ENCODE results near the gene P2RY6.

Gene P2RY6

GRCh38 chr11:73281796-73282660 lies 9.9 kb downstream of the P2RY6 start:
- no peak for DNase-seq

DNA sequence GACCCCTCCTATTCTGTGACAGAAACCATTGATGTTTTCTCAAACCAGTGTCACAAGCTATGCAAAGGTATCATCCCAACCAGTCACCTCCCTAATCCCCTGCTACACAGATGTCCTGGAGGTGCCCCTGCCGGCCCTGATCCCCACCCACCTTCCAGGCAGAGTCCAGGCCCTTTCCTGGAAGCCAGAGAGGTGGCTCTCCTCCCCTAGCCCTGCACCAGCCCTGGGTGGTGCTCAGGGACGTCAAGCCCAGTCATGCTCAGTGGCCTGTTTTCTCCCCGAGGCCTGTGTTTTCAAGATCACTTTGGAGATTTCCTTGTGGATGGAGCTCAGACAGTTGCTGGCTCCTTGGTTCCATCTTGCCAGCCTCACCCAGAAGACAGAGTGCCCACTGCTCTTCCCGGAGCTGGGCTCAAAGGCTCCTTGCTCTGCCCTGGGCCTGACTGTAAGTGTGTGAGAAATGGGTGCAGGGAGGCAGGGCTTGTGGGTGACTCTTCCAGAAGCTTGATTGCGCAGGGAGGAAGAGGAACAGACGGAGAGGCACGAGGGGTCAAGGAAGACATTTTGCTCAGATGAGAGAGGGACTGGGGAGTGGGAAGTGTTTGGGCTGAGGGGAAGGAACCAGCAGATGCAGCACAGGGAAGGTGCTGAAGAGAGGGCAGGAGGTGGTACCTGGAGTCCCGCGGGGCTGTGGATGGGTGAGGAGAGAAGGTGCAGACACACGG lies 11.3 kb downstream of the P2RY6 start:
- DNase-seq = no peak

GRCh38 chr11:73284106-73284505 lies 12.0 kb downstream of the P2RY6 start:
- no peak for DNase-seq

GRCh38 chr11:73285721-73286120 lies 13.6 kb downstream of the P2RY6 start:
- DNase-seq = no peak

DNA sequence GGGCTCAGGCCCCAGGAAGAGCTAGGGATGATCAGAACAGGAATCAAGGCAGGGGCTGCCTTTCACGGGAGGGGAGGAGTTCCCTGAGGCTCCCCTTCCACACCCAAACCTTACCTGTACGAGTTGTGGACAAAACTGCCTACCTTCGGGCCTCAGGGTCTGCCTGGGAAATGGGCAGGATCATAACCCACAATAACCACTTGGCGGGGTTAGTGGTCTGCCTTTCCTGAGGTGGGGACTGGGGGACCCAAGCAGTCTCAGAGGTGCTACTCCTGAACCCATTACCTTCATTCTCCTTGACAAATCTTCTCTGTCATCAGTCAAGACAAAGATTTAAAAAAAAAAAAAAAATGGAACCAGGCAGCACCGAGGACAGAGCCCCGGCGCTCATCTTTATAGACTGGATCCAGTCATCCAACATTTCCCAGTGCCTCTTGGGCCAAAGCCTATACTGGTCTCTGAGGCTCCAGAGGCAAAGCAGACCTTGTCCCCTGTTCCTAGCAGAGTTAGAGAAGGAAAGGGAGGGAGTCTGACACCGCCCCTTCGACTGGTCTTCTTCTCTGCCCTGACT lies 14.2 kb downstream of the P2RY6 start:
- DNase-seq = no peak

DNA sequence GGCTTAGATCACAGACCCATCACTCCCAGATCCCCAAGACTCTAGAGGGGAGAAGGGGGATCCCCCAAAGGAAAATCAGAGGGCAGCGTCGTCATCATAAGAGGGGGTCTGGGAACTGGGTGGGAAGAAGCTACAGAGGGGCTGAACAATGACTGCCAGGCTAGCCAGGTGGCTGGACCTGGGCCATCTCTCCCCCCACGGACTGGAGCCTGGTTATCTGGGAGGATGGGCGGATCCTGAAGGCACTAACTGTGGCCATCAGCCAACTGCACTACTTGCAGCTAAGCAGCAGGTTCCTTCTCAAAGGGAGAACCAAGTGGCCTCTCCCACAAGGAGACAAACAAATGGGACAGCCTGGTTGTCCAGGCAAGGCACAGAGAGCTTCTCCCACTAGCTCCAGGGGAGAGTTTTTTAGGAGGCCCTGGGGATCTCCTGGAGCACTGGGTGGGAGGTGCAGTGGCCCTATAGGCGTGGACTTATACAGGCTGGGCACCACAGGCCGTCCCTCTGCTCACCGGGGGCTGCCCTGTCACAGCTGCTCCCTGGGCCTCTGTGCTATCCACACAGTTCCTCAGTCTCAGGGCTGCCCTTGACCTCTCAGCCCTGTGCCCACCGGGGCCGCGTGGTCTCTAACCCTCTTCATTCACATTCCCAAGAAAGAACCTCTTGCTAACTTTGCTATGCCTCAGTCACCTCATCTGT lies 15.4 kb downstream of the P2RY6 start:
- no peak for DNase-seq

- no peak for DNase-seq
Observed at GRCh38 chr11:73288192-73288872, 16.2 kb downstream of the P2RY6 start.

DNA sequence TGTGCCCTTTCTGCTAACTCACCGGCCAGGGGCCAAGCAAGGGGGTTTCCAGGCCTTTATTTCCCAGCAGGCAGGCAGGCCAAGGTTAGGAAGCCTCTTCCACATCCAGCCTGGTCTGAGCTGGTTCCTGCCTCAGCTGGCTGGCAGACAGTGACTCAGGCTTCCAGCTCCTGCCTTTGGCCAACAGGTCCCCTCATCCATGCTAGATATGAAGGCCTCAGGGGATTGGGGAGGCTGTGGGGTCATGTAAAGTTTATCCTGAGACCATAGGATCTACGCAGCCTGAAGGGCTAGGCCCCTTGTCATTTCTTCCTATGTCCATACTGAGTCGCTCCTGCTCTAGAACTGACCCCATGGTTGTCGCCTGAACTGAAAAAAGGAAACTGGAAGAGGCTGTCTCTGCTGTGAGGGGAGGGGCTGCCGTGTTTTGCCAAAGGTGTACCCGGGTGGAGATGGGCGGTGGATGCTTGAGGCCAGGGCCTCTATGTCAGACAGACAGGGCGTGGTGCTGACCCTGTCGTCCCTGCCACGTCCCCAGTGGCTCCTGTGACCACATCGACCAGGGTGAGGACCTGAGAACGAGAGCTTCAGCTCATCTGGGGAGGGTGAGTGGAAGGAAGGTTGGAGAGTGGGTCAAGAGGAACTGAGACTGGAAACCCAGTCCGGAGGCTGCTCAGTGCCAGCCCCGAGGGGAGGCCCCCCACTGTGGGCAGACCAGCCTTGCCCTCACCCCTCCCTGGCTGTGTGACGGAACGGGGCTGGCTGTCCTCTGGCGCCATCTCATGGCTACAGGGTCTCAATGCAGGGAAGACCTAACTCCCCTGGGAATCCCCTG lies 17.0 kb downstream of the P2RY6 start:
- DNase-seq = peak; percentile 66

- no peak for DNase-seq
Observed at GRCh38 chr11:73290536-73290935, 18.4 kb downstream of the P2RY6 start.

DNA sequence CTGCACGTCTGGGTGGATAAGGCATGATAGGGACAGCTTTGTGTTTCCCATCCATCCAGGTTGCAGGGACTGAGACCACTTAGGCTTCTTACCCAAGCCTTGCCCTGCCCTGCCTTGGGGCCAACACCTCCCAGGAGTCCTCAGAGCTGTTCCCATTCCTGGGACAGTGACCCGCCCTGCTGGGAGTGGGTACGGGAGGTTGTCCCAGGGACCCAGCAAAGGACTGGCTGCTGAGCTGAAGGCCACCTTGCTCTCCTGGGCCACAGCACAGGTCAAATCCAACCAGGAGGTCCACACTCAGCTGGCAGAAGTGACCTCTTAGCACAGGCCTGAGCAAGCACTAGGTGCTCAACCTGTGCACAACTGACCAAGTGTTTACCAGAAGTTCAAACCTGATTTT lies 19.1 kb downstream of the P2RY6 start:
- no peak for DNase-seq

DNA sequence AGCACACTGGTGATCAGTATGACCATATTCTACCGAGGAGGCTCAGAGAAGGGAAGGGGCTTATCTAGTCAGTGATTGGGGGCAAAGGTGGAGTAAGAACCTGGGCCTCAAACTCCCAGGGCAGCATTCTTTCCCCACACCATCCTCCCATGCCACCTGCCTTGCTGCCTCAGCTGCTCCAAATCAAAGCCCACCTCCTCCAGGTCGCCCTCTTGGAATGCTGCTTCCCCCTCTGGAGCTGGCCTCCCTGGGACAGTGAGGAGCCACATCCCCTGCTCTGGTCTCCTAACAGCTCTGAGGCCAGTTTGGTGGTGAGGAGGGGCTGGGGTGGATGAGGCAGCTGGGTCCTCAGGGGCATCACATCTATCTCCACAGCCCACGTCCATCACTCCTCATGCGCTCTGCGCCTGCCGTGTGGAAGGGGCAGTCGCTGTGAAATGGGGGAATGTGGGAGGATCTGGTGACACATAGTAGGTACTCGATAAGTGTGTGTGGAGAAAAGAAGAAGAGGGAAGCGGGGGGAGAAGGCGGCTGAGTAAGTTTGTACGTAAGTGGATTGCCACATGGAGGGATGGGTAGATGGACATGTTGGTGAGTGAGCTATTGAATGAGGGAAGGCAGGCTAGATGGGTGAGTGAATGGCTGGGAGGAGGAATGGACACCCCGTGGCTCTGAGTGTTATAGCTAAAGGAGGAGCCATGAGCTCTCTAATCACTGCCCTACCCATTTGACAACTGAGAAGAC lies 19.8 kb downstream of the P2RY6 start:
- no peak for DNase-seq

DNA sequence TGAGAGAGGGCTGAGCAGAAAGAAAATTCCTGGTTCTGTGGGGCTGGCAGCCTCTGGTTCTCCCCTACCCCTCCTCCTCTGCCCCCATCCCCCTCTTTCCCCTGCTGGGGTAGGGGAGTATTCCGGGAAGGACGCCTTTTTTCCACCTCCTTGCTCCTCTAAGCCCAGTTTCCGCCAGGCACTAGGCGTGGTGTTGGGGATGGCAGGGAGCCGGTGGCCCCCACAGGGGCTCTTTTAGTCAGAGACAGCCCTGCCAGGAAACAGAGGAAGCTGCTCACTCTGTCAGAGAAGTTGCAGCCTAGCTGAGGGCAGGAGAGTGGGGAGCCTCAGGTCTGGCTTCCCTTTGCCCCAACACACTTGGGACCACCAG lies 20.4 kb downstream of the P2RY6 start:
- DNase-seq = no peak

DNA sequence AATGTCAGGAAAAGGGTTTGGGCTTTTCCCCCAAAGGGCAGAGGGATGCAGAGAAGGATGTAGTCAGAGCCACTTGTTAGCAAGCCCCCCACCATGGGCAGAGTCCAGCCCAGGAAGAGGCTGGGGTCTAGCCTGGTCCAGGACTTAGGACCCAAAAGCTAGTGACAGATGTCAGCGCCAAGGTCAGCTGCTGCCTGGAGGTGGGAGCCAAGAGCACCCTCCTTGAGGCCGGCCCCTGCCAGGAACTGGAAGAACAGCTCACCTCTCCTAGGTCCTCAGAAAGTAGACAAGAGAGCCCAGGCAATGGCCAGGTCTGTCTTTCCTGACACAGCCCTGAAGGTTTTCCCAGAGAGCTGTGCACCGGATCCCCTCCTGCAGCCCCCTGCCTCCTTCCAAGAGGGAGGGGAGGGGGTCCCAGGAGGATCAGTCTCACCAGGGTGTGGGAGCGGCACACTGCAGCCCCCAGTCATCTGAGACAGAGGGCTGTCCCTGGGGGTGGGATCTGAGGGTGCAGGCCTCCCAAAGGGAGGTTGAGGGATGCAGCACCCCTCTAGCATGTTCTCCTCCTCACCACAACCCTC lies 21.3 kb downstream of the P2RY6 start:
- DNase-seq = no peak

DNA sequence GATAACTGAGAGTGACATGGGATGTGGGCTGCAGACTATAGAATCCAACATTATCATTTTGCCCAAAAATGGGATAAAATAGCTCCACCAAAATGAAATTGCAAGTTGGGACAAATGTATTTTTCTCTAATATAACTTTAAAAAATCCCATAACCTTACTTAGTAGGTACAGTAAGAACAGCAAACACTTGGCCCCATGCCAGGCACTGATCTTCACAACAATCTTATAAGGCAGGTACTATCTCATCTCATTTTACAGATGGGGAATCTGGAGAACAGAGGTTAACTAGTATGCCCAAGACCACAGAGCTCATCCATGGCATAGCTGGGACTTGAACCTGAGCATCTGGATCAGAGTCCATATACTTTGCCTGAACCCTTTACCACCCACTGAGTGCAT lies 22.5 kb downstream of the P2RY6 start:
- no peak for DNase-seq

GRCh38 chr11:73295241-73295995 lies 23.3 kb downstream of the P2RY6 start:
- DNase-seq = peak; percentile 32

GRCh38 chr11:73295996-73296318 lies 23.8 kb downstream of the P2RY6 start:
- no peak for DNase-seq

GRCh38 chr11:73296501-73297230 lies 24.5 kb downstream of the P2RY6 start:
- DNase-seq = no peak

GRCh38 chr11:73297231-73297590 lies 25.1 kb downstream of the P2RY6 start:
- no peak for DNase-seq

GRCh38 chr11:73297702-73298101 lies 25.6 kb downstream of the P2RY6 start:
- no peak for DNase-seq

GRCh38 chr11:73298233-73298632 lies 26.1 kb downstream of the P2RY6 start:
- DNase-seq = no peak

Data from NCI-H345 (cell line).